Measurements from ENCODE around the gene SPACA7.

SPACA7 gene

DNA sequence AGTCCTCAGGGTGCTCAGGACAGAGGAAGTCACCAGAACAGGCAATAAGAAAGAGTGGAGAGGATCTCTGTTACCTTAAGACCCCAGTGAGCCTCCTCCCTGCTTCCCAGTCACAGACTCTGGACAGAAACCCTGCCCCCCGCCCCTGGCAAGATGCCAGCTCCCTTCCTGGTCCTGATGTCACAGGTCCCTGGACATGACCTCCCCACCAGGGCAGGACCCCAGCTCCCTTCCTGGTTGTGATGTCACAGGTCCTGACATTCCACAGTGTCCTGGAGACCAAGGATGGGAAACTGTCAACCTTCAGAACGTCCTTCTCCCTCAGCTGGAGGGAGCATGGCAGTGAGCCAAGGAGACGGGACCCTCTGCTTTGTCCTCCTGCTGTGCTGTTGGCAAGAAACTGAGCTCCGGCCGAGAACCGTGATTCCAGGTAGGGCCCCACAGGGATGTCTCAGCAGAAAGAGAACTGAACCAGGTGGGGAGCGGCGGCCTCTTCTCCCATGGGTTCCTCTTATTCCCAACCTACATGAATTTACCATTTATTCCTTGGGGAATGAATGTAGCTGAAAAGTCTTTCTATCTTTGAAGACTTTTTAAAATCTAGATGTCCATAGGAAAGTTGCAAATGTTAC is at the start of gene SPACA7:
SPACA7 (plus strand) TSS at position 306 of the 632 bp plus-strand sequence; CDS start at position 337, 31 bp downstream.
- Histone ChIP-seq H3K9me3 (ENCODE audit: control insufficient read depth in 1 of 2, low read length in 2 of 2) (peaks cover 0 to 5% of the 10 kb centered on the region in 2 donors), H3K27me3 (ENCODE audit: low read depth, low read length) (no peaks in the 10 kb centered on the region), H3K27ac (ENCODE audit: low read length) (no peak within 1 kb of the TSS), H3K4me1 (ENCODE audit: control insufficient read depth in 1 of 2, insufficient read depth in 2 of 2, low read length in 2 of 2) (no peaks in the 10 kb centered on the region), H3K4me3 (ENCODE audit: low read depth in 1 of 2, low read length in 2 of 2) (no peak within 1 kb of the TSS), H3K36me3 (ENCODE audit: control insufficient read depth in 1 of 2, insufficient read depth in 2 of 2, low read length in 2 of 2) (no peaks in the 10 kb centered on the region)

DNA sequence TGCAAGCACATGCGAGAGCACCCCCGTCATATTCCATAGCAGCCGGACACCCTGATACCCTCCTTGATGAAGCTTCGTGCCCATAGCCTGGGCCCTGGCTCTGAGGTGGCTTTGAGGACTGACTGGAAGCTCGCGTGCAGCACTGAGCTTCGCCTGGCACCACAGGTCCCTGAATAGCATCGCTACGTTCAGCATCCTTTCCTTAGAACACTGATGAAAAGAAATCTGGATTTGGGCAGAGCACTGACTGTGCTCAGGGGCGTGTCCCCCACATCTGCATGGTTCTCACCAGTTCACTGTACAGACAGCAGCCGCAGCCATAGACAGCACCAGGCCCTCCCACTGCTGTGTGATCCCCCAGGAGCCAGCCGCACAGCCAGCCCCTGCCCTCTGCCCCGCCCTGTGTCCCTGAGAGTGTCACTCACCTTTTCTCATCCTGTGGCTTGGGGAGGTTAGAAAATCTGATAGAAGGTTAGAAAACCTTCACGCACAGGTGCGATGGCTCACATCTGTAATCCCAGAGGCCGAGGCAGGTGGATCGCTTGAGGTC is 49.3 kb upstream of the SPACA7 start:
- Histone ChIP-seq H3K4me3 (ENCODE audit: low read depth in 1 of 2, low read length in 2 of 2) (no peak overlapping the region), H3K4me1 (ENCODE audit: control insufficient read depth in 1 of 2, insufficient read depth in 2 of 2, low read length in 2 of 2) (peaks cover 0 to 10% of the 10 kb centered on the region in 2 donors), H3K36me3 (ENCODE audit: control insufficient read depth in 1 of 2, insufficient read depth in 2 of 2, low read length in 2 of 2) (no peaks in the 10 kb centered on the region), H3K9me3 (ENCODE audit: control insufficient read depth in 1 of 2, low read length in 2 of 2) (no peaks in the 10 kb centered on the region), H3K27ac (ENCODE audit: low read length) (no peak overlapping the region), H3K27me3 (ENCODE audit: low read depth, low read length) (no peaks in the 10 kb centered on the region)

- Histone ChIP-seq H3K4me1 (ENCODE audit: control insufficient read depth in 1 of 2, insufficient read depth in 2 of 2, low read length in 2 of 2) (peaks cover 0 to 10% of the 10 kb centered on the region in 2 donors), H3K9me3 (ENCODE audit: control insufficient read depth in 1 of 2, low read length in 2 of 2) (no peaks in the 10 kb centered on the region), H3K27ac (ENCODE audit: low read length) (no peak overlapping the region), H3K27me3 (ENCODE audit: low read depth, low read length) (no peaks in the 10 kb centered on the region), H3K4me3 (ENCODE audit: low read depth in 1 of 2, low read length in 2 of 2) (no peak overlapping the region), H3K36me3 (ENCODE audit: control insufficient read depth in 1 of 2, insufficient read depth in 2 of 2, low read length in 2 of 2) (no peaks in the 10 kb centered on the region)
These were observed 47.2 kb upstream of the SPACA7 start for GRCh38 chr13:112328936-112329335.

DNA sequence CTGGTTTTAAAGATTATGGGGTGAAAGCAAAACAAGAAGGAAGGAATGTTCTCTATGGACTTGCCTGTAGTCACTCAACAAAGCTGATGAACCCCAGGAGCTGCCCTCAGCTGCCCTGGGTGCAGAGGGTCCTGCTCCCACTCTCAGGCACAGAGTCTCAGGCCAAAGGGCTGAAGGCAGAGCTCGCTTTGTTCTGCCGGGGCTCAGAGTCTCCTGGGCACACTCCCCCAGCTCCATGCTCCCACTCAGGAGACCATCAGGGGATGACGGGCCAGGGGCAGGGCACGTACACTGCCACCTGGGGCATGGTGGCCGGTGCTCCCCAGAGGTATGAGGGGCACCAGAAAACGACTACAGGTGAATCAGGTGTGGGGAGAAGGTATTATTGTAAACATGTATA is 46.8 kb upstream of the SPACA7 start:
- Histone ChIP-seq H3K4me3 (ENCODE audit: low read depth in 1 of 2, low read length in 2 of 2) (no peak overlapping the region), H3K9me3 (ENCODE audit: control insufficient read depth in 1 of 2, low read length in 2 of 2) (no peaks in the 10 kb centered on the region), H3K4me1 (ENCODE audit: control insufficient read depth in 1 of 2, insufficient read depth in 2 of 2, low read length in 2 of 2) (peaks cover 0 to 10% of the 10 kb centered on the region in 2 donors), H3K27ac (ENCODE audit: low read length) (no peak overlapping the region), H3K27me3 (ENCODE audit: low read depth, low read length) (no peaks in the 10 kb centered on the region), H3K36me3 (ENCODE audit: control insufficient read depth in 1 of 2, insufficient read depth in 2 of 2, low read length in 2 of 2) (no peaks in the 10 kb centered on the region)

GRCh38 chr13:112330066-112330465 is 46.1 kb upstream of the SPACA7 start:
- no peaks in the 10 kb centered on the region for H3K9me3 ChIP-seq (ENCODE audit: control insufficient read depth in 1 of 2, low read length in 2 of 2)
- no peaks in the 10 kb centered on the region for H3K27me3 ChIP-seq (ENCODE audit: low read depth, low read length)
- no peak overlapping the region for H3K27ac ChIP-seq (ENCODE audit: low read length)
- no peaks in the 10 kb centered on the region for H3K36me3 ChIP-seq (ENCODE audit: control insufficient read depth in 1 of 2, insufficient read depth in 2 of 2, low read length in 2 of 2)
- H3K4me3 ChIP-seq (ENCODE audit: low read depth in 1 of 2, low read length in 2 of 2), result no peak overlapping the region
- H3K4me1 ChIP-seq (ENCODE audit: control insufficient read depth in 1 of 2, insufficient read depth in 2 of 2, low read length in 2 of 2), result peaks cover 0 to 10% of the 10 kb centered on the region in 2 donors

GRCh38 chr13:112330479-112331381 is 45.4 kb upstream of the SPACA7 start:
- H3K27ac ChIP-seq (ENCODE audit: low read length), result no peak overlapping the region
- no peaks in the 10 kb centered on the region for H3K9me3 ChIP-seq (ENCODE audit: control insufficient read depth in 1 of 2, low read length in 2 of 2)
- H3K27me3 ChIP-seq (ENCODE audit: low read depth, low read length), result no peaks in the 10 kb centered on the region
- H3K4me3 ChIP-seq (ENCODE audit: low read depth in 1 of 2, low read length in 2 of 2), result peak overlapping the region in 1 of 2 donors; percentile 52
- H3K36me3 ChIP-seq (ENCODE audit: control insufficient read depth in 1 of 2, insufficient read depth in 2 of 2, low read length in 2 of 2), result no peaks in the 10 kb centered on the region
- H3K4me1 ChIP-seq (ENCODE audit: control insufficient read depth in 1 of 2, insufficient read depth in 2 of 2, low read length in 2 of 2), result peaks cover 0 to 10% of the 10 kb centered on the region in 2 donors

DNA sequence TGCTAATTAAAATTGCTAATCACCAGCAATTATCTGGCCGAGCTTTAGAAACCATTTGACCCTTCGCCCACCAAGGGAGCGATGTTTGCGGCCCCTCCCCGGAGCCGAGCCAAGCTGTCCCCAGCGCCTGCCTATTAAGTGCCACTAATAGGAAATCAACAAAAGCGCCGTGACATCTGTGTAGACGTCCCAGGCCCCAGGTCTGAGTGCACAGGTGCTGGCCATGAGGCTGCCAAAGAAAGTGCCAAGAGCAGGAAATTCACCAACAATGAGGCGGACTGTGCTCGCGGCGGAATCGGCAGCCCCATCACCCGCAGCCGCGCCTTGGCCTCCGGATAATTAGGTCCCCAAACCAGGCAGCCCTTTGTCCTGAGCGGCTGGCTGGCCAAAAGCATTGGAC is 44.5 kb upstream of the SPACA7 start:
- Histone ChIP-seq H3K27ac (ENCODE audit: low read length) (no peak overlapping the region), H3K27me3 (ENCODE audit: low read depth, low read length) (no peaks in the 10 kb centered on the region), H3K36me3 (ENCODE audit: control insufficient read depth in 1 of 2, insufficient read depth in 2 of 2, low read length in 2 of 2) (no peaks in the 10 kb centered on the region), H3K4me1 (ENCODE audit: control insufficient read depth in 1 of 2, insufficient read depth in 2 of 2, low read length in 2 of 2) (peaks cover 0 to 10% of the 10 kb centered on the region in 2 donors), H3K4me3 (ENCODE audit: low read depth in 1 of 2, low read length in 2 of 2) (no peak overlapping the region), H3K9me3 (ENCODE audit: control insufficient read depth in 1 of 2, low read length in 2 of 2) (peaks cover 0 to 6% of the 10 kb centered on the region in 2 donors)

GRCh38 chr13:112332727-112333126 is 43.4 kb upstream of the SPACA7 start:
- peaks cover 5 to 15% of the 10 kb centered on the region in 2 donors for H3K9me3 ChIP-seq (ENCODE audit: control insufficient read depth in 1 of 2, low read length in 2 of 2)
- H3K27ac ChIP-seq (ENCODE audit: low read length), result no peak overlapping the region
- peaks cover 0 to 10% of the 10 kb centered on the region in 2 donors for H3K4me1 ChIP-seq (ENCODE audit: control insufficient read depth in 1 of 2, insufficient read depth in 2 of 2, low read length in 2 of 2)
- no peak overlapping the region for H3K4me3 ChIP-seq (ENCODE audit: low read depth in 1 of 2, low read length in 2 of 2)
- no peaks in the 10 kb centered on the region for H3K36me3 ChIP-seq (ENCODE audit: control insufficient read depth in 1 of 2, insufficient read depth in 2 of 2, low read length in 2 of 2)
- no peaks in the 10 kb centered on the region for H3K27me3 ChIP-seq (ENCODE audit: low read depth, low read length)

DNA sequence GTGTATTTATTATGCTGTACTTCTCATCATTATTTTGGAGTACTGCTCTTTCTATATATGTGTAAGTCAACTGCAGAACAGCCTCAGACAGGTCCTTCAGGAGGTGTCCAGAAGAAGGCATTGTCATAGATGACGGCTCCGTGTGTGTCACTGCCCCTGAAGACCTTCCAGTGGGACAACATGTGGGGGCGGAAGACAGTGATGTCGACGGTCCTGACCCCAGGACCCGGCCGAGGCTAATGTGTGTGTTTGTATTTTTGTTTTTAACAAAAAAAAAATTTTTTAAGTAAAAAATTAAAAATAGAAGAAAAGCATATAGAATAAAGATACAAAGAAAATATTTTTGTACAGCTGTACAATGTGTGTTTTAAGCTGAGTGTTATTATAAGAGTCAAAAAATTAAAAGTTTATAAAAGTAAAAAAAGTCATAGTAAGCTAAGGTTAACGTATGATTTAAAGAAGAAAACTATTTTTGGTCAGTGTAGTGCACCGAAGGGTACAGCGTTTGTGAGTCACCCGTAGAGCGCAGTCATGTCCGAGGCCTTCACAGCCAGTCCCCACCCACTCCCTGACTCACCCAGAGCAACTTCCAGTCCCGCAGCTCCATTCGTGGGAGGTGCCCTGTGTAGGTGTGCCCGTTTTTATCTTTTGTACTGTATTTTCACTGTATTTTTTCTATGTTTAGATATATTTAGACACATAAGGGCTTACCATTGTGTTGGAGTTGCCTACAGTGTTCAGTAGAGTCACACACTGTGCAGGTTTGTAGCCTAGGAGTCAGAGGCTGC is 42.2 kb upstream of the SPACA7 start:
- H3K27me3 ChIP-seq (ENCODE audit: low read depth, low read length), result no peaks in the 10 kb centered on the region
- H3K27ac ChIP-seq (ENCODE audit: low read length), result no peak overlapping the region
- no peak overlapping the region for H3K4me3 ChIP-seq (ENCODE audit: low read depth in 1 of 2, low read length in 2 of 2)
- no peaks in the 10 kb centered on the region for H3K36me3 ChIP-seq (ENCODE audit: control insufficient read depth in 1 of 2, insufficient read depth in 2 of 2, low read length in 2 of 2)
- H3K9me3 ChIP-seq (ENCODE audit: control insufficient read depth in 1 of 2, low read length in 2 of 2), result peaks cover 5 to 16% of the 10 kb centered on the region in 2 donors
- H3K4me1 ChIP-seq (ENCODE audit: control insufficient read depth in 1 of 2, insufficient read depth in 2 of 2, low read length in 2 of 2), result peaks cover 0 to 10% of the 10 kb centered on the region in 2 donors

DNA sequence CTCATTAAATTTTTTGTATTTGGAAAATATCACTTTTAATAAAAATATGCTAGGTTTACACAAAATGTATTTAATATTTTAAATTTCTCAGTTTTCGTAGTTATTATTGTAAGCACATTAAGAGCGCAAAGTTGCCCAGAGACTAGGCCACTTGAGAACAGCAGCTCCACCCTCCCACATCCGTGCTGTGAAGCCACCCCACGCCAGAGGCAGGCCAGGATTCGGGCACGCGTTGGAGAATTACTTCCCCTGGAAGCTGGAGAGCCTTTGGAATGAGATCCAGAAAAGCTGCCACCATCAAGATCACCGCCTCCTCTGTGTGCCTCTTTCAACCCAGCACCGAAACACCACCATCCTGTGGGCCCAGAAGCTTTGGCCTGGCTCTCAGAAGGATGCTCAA is 41.0 kb upstream of the SPACA7 start:
- no peaks in the 10 kb centered on the region for H3K36me3 ChIP-seq (ENCODE audit: control insufficient read depth in 1 of 2, insufficient read depth in 2 of 2, low read length in 2 of 2)
- no peaks in the 10 kb centered on the region for H3K27me3 ChIP-seq (ENCODE audit: low read depth, low read length)
- peaks cover 5 to 16% of the 10 kb centered on the region in 2 donors for H3K9me3 ChIP-seq (ENCODE audit: control insufficient read depth in 1 of 2, low read length in 2 of 2)
- H3K27ac ChIP-seq (ENCODE audit: low read length), result no peak overlapping the region
- no peak overlapping the region for H3K4me3 ChIP-seq (ENCODE audit: low read depth in 1 of 2, low read length in 2 of 2)
- H3K4me1 ChIP-seq (ENCODE audit: control insufficient read depth in 1 of 2, insufficient read depth in 2 of 2, low read length in 2 of 2), result peaks cover 0 to 10% of the 10 kb centered on the region in 2 donors

DNA sequence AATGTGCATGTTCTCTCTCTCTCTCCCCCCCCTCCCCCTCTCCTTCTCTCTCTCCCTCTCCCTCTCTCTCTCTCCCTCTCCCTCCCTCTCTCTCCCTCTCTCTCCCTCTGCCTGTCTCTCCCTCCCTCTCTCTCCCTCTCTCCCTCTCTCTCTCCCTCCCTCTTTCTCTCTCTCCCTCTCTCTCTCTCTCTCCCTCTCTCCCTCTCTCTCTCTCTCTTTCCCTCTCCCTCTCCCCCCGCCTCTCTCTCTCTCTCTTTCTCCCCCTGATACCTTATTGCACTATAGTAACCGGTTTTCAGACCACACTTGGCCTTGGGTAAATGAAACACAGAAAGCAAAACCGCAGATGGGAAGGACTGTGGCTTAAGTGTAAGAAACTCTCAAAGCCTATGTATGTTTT is 34.7 kb upstream of the SPACA7 start:
- H3K27me3 ChIP-seq (ENCODE audit: low read depth, low read length), result peaks cover 9% of the 10 kb centered on the region

More for the DNA sequence above, 34.7 kb upstream of the SPACA7 start:
- no peak overlapping the region for H3K4me3 ChIP-seq (ENCODE audit: low read depth in 1 of 2, low read length in 2 of 2)
- H3K27ac ChIP-seq (ENCODE audit: low read length), result no peak overlapping the region
- no peaks in the 10 kb centered on the region for H3K4me1 ChIP-seq (ENCODE audit: control insufficient read depth in 1 of 2, insufficient read depth in 2 of 2, low read length in 2 of 2)
- no peaks in the 10 kb centered on the region for H3K36me3 ChIP-seq (ENCODE audit: control insufficient read depth in 1 of 2, insufficient read depth in 2 of 2, low read length in 2 of 2)
- H3K9me3 ChIP-seq (ENCODE audit: control insufficient read depth in 1 of 2, low read length in 2 of 2), result peaks cover 5 to 13% of the 10 kb centered on the region in 2 donors
